ENCODE measurements around the gene NUP210L.

Gene NUP210L

GRCh38 chr1:153951183-153951582, 203.7 kb downstream of the NUP210L start:
- no peaks in the 10 kb centered on the region for H3K27me3 ChIP-seq (ENCODE audit: insufficient read depth, low read length)
- H2BK120ac ChIP-seq (ENCODE audit: insufficient read depth, low read length, poor library complexity): no peak overlapping the region
- H3K79me1 ChIP-seq (ENCODE audit: low read length): peaks cover 3% of the 10 kb centered on the region
- no peak overlapping the region for H4K91ac ChIP-seq (ENCODE audit: low read depth, low read length)
- H3K23ac ChIP-seq (ENCODE audit: low read length): no peak overlapping the region
- no peak overlapping the region for H2AK5ac ChIP-seq (ENCODE audit: low read length)
- H3K14ac ChIP-seq (ENCODE audit: low read length): no peak overlapping the region
- no peak overlapping the region for H2BK5ac ChIP-seq (ENCODE audit: low read depth, low read length, poor library complexity)
- H3K36me3 ChIP-seq (ENCODE audit: control insufficient read depth in 1 of 2, insufficient read depth in 2 of 2, low read length in 2 of 2): peaks cover 52 to 62% of the 10 kb centered on the region in 2 experiments
- H3K4me1 ChIP-seq (ENCODE audit: control insufficient read depth in 1 of 2, insufficient read depth in 2 of 2, low read length in 2 of 2): no peaks in the 10 kb centered on the region
- no peak overlapping the region for H3K18ac ChIP-seq (ENCODE audit: low read length)
- H4K8ac ChIP-seq (ENCODE audit: low read depth, low read length): no peak overlapping the region
- H3K4ac ChIP-seq (ENCODE audit: low read depth, low read length): no peak overlapping the region
- no peak overlapping the region for H3K4me3 ChIP-seq (ENCODE audit: low read depth, low read length)
- no peak overlapping the region for H3K4me2 ChIP-seq (ENCODE audit: low read length)
- H4K12ac ChIP-seq (ENCODE audit: low read depth, low read length): no peak overlapping the region
- DNase-seq: no peak
- no peak overlapping the region for H3K9ac ChIP-seq (ENCODE audit: low read length)
- H2BK12ac ChIP-seq (ENCODE audit: low read length): no peak overlapping the region
- H3K27ac ChIP-seq (ENCODE audit: low read depth, low read length): no peak overlapping the region
- H3K79me2 ChIP-seq (ENCODE audit: control insufficient read depth, insufficient read depth, low read length, poor library complexity): peaks cover 2% of the 10 kb centered on the region
- H2AFZ ChIP-seq (ENCODE audit: insufficient read depth, low read length, poor library complexity): no peak overlapping the region
- WGBS (ENCODE audit: extremely low coverage, insufficient coverage, insufficient read length): no CpG with 5 or more reads among the region's 11 CpGs
- peaks cover 1% of the 10 kb centered on the region for H3K9me3 ChIP-seq (ENCODE audit: insufficient read depth, low read depth, low read length)

- DNase-seq: peak; percentile 87 to 91
- Histone ChIP-seq H3K79me1 (ENCODE audit: low read length) (peaks cover 9% of the 10 kb centered on the region), H3K4ac (ENCODE audit: low read depth, low read length) (peak within 1 kb of the TSS; percentile 25), H3K4me1 (ENCODE audit: control insufficient read depth in 1 of 2, insufficient read depth in 2 of 2, low read length in 2 of 2) (peaks cover 4 to 9% of the 10 kb centered on the region in 2 experiments), H3K9me3 (ENCODE audit: insufficient read depth, low read depth, low read length) (peaks cover 1% of the 10 kb centered on the region), H2BK5ac (ENCODE audit: low read depth, low read length, poor library complexity) (peak within 1 kb of the TSS; percentile 68), H2AFZ (ENCODE audit: insufficient read depth, low read length, poor library complexity) (peak within 1 kb of the TSS; percentile 89), H2BK12ac (ENCODE audit: low read length) (no peak within 1 kb of the TSS), H3K14ac (ENCODE audit: low read length) (peak within 1 kb of the TSS; percentile 31), H4K8ac (ENCODE audit: low read depth, low read length) (peak within 1 kb of the TSS; percentile 83), H3K4me2 (ENCODE audit: low read length) (peak within 1 kb of the TSS; percentile 91), H3K27me3 (ENCODE audit: insufficient read depth, low read length) (no peaks in the 10 kb centered on the region), H2BK120ac (ENCODE audit: insufficient read depth, low read length, poor library complexity) (peak within 1 kb of the TSS; percentile 74), H3K9ac (ENCODE audit: low read length) (peak within 1 kb of the TSS; percentile 72), H3K18ac (ENCODE audit: low read length) (peak within 1 kb of the TSS; percentile 97), H3K27ac (ENCODE audit: low read depth, low read length) (peak within 1 kb of the TSS; percentile 57), H2AK5ac (ENCODE audit: low read length) (peak within 1 kb of the TSS; percentile 8), H3K4me3 (ENCODE audit: low read depth, low read length) (peak within 1 kb of the TSS; percentile 90), H3K36me3 (ENCODE audit: control insufficient read depth in 1 of 2, insufficient read depth in 2 of 2, low read length in 2 of 2) (peaks cover 40 to 53% of the 10 kb centered on the region in 2 experiments), H4K91ac (ENCODE audit: low read depth, low read length) (peak within 1 kb of the TSS; percentile 89), H4K12ac (ENCODE audit: low read depth, low read length) (peak within 1 kb of the TSS; percentile 9), H3K79me2 (ENCODE audit: control insufficient read depth, insufficient read depth, low read length, poor library complexity) (peaks cover 10% of the 10 kb centered on the region), H3K23ac (ENCODE audit: low read length) (no peak within 1 kb of the TSS)
- no CpG with 5 or more reads among the region's 28 CpGs for WGBS (ENCODE audit: extremely low coverage, insufficient coverage, insufficient read length)
Measured at GRCh38 chr1:153946622-153947241, 208.1 kb downstream of the NUP210L start, which contains the start of gene DENND4B. DENND4B (minus strand) TSS chr1:153946718; CDS start chr1:153944374, 2,344 bp downstream.

GRCh38 chr1:153945795-153946621, 208.9 kb downstream of the NUP210L start:
- Histone ChIP-seq H2AFZ (ENCODE audit: insufficient read depth, low read length, poor library complexity) (peak overlapping the region; percentile 89), H3K4ac (ENCODE audit: low read depth, low read length) (peak overlapping the region; percentile 25), H3K14ac (ENCODE audit: low read length) (peak overlapping the region; percentile 31), H3K36me3 (ENCODE audit: control insufficient read depth in 1 of 2, insufficient read depth in 2 of 2, low read length in 2 of 2) (peaks cover 39 to 51% of the 10 kb centered on the region in 2 experiments), H2BK5ac (ENCODE audit: low read depth, low read length, poor library complexity) (peak overlapping the region; percentile 68), H3K9me3 (ENCODE audit: insufficient read depth, low read depth, low read length) (peaks cover 1% of the 10 kb centered on the region), H3K79me1 (ENCODE audit: low read length) (peaks cover 9% of the 10 kb centered on the region), H3K18ac (ENCODE audit: low read length) (peak overlapping the region; percentile 97), H3K4me1 (ENCODE audit: control insufficient read depth in 1 of 2, insufficient read depth in 2 of 2, low read length in 2 of 2) (peaks cover 4 to 9% of the 10 kb centered on the region in 2 experiments), H3K79me2 (ENCODE audit: control insufficient read depth, insufficient read depth, low read length, poor library complexity) (peaks cover 10% of the 10 kb centered on the region), H2BK120ac (ENCODE audit: insufficient read depth, low read length, poor library complexity) (peak overlapping the region; percentile 74), H3K27me3 (ENCODE audit: insufficient read depth, low read length) (no peaks in the 10 kb centered on the region), H3K23ac (ENCODE audit: low read length) (no peak overlapping the region), H3K4me2 (ENCODE audit: low read length) (peak overlapping the region; percentile 91), H3K4me3 (ENCODE audit: low read depth, low read length) (peak overlapping the region; percentile 90), H4K8ac (ENCODE audit: low read depth, low read length) (peak overlapping the region; percentile 83), H2AK5ac (ENCODE audit: low read length) (peak overlapping the region; percentile 8), H4K91ac (ENCODE audit: low read depth, low read length) (peak overlapping the region; percentile 89), H3K9ac (ENCODE audit: low read length) (peak overlapping the region; percentile 72), H4K12ac (ENCODE audit: low read depth, low read length) (peak overlapping the region; percentile 9), H2BK12ac (ENCODE audit: low read length) (no peak overlapping the region), H3K27ac (ENCODE audit: low read depth, low read length) (peak overlapping the region; percentile 57)
- DNase-seq: peak; percentile 53 to 70
- WGBS (ENCODE audit: extremely low coverage, insufficient coverage, insufficient read length): no CpG with 5 or more reads among the region's 95 CpGs

- H2BK120ac ChIP-seq (ENCODE audit: insufficient read depth, low read length, poor library complexity): no peak overlapping the region
- peaks cover 1% of the 10 kb centered on the region for H3K9me3 ChIP-seq (ENCODE audit: insufficient read depth, low read depth, low read length)
- H2AK5ac ChIP-seq (ENCODE audit: low read length): peak overlapping the region; percentile 8
- peak overlapping the region; percentile 91 for H3K4me2 ChIP-seq (ENCODE audit: low read length)
- H3K4me1 ChIP-seq (ENCODE audit: control insufficient read depth in 1 of 2, insufficient read depth in 2 of 2, low read length in 2 of 2): peaks cover 4 to 9% of the 10 kb centered on the region in 2 experiments
- no peak overlapping the region for H3K23ac ChIP-seq (ENCODE audit: low read length)
- peaks cover 10% of the 10 kb centered on the region for H3K79me2 ChIP-seq (ENCODE audit: control insufficient read depth, insufficient read depth, low read length, poor library complexity)
- peak in 1 of 2 donors; percentile 30 for DNase-seq
- peak overlapping the region; percentile 90 for H3K4me3 ChIP-seq (ENCODE audit: low read depth, low read length)
- H4K8ac ChIP-seq (ENCODE audit: low read depth, low read length): peak overlapping the region; percentile 83
- peak overlapping the region; percentile 57 for H3K27ac ChIP-seq (ENCODE audit: low read depth, low read length)
- peak overlapping the region; percentile 89 for H4K91ac ChIP-seq (ENCODE audit: low read depth, low read length)
- H2BK5ac ChIP-seq (ENCODE audit: low read depth, low read length, poor library complexity): no peak overlapping the region
- peak overlapping the region; percentile 13 for H3K18ac ChIP-seq (ENCODE audit: low read length)
- peak overlapping the region; percentile 9 for H4K12ac ChIP-seq (ENCODE audit: low read depth, low read length)
- peak overlapping the region; percentile 89 for H2AFZ ChIP-seq (ENCODE audit: insufficient read depth, low read length, poor library complexity)
- peak overlapping the region; percentile 72 for H3K9ac ChIP-seq (ENCODE audit: low read length)
- H3K27me3 ChIP-seq (ENCODE audit: insufficient read depth, low read length): no peaks in the 10 kb centered on the region
- no peak overlapping the region for H2BK12ac ChIP-seq (ENCODE audit: low read length)
- peaks cover 45 to 56% of the 10 kb centered on the region in 2 experiments for H3K36me3 ChIP-seq (ENCODE audit: control insufficient read depth in 1 of 2, insufficient read depth in 2 of 2, low read length in 2 of 2)
- peaks cover 9% of the 10 kb centered on the region for H3K79me1 ChIP-seq (ENCODE audit: low read length)
- WGBS (ENCODE audit: extremely low coverage, insufficient coverage, insufficient read length): no CpG with 5 or more reads among the region's 12 CpGs
- H3K4ac ChIP-seq (ENCODE audit: low read depth, low read length): peak overlapping the region; percentile 27
- peak overlapping the region; percentile 31 for H3K14ac ChIP-seq (ENCODE audit: low read length)
Measured at GRCh38 chr1:153945131-153945794, 209.6 kb downstream of the NUP210L start.

Data from trophoblast cell (in vitro differentiated cells and primary cell).